GM19193 (cell line): ENCODE results near the gene CD1D.

Source experiments
- POLR2A ChIP-seq: IDR thresholded peaks from 4 replicates; pipeline ENCODE4 v1.6.1; 2011; ENCODE audit not compliant: insufficient read depth, insufficient read length; ENCODE audit errors: extremely low read depth

The CD1D gene

DNA sequence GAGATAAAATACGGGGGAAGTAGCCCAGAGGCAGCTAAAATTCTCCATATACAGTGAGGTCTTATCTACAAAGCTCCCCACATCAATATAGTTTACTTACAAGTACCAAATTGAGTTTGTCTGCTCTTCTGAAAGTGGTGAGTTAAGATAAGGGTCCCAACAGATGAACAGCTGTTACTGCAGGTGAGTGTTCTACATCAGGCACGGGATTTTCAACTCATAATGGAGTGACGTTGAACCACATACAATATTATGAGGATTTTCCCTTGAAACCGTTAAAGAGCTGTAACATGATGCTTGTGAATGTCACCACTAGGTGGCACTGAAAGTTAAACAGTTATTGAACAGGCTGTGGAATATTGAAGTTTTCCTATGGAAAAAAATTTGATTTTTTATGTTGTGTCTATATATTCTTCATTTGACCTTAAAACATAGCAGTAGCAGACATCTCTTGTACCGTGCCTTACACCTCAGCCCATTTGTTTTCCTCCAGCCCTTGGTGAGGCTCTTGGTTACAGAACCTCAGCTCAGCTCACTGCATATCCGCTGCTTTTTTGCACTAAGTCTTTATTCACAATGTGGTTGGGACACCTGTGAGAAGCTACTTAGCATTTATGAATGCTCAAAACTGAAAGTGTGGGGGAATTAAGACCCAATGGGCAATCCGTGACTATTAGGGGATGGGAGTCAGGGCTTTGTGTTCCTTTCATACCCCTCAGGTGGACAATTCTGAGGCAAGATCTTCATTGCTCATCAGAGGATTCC, 23.2 kb downstream of the CD1D start:
- no peak for TF ChIP-seq POLR2A

DNA sequence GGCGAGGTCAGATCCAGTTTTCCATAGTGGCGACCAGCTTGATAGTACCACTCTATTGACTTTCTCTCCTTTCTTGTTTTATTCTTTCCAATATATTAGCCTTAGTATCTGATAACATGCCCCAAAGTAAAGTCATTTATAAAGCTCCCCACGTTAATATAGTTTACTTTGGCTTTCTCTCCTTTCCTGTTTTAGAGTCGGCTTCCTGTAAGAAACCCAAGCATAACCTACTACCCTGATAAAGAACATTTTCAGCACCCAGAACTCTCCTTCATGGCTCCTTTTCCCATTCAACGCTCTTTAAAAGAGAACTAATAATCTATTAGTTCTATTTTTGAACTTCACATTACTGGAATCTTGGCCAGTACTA, 23.7 kb downstream of the CD1D start:
- no peak for TF ChIP-seq POLR2A

DNA sequence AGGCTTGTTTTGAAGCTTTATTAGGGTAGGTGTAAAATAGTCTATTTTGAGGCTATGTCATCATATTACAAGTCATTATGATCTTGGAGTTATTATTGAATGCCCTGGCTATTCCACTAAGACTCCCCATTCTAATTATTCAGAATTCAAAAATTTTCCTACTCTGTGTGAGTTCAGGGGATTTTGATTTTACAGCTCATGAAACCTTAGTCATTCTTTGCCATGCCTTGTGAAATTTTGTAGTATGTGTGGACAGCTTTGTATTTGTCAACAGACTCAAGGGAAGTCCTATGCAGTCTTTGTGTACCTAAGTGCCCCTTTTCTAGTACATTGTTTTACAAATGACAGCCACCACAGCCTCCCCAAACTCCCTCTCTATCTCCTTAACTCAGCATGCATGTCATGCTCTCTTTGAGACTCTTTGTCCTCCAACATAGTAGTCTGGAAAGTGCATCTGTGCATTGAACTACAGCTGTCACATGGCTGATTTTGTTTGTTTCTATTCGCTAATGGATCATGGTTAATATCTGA, 28.0 kb downstream of the CD1D start:
- no peak for TF ChIP-seq POLR2A

DNA sequence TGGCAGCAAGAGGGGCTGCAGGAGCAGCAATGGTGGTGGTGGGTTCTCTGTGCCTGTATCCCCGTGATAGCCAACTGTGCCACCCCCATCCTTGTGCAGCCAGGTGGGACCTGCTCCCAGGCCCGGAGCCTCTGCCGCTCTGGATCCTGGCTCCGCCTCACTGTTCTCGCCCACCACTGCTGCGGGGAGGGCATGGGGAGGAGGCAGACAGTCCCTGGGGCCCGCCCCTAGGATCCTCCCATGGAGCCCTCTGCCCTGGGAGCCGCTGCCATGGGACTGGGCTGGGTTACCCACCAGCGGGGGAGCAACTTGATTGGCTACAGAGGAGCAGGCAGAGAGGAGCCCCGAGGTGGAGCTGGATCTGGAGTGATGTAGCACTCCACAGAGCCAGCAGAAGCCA, 31.6 kb downstream of the CD1D start:
- no peak for TF ChIP-seq POLR2A

DNA sequence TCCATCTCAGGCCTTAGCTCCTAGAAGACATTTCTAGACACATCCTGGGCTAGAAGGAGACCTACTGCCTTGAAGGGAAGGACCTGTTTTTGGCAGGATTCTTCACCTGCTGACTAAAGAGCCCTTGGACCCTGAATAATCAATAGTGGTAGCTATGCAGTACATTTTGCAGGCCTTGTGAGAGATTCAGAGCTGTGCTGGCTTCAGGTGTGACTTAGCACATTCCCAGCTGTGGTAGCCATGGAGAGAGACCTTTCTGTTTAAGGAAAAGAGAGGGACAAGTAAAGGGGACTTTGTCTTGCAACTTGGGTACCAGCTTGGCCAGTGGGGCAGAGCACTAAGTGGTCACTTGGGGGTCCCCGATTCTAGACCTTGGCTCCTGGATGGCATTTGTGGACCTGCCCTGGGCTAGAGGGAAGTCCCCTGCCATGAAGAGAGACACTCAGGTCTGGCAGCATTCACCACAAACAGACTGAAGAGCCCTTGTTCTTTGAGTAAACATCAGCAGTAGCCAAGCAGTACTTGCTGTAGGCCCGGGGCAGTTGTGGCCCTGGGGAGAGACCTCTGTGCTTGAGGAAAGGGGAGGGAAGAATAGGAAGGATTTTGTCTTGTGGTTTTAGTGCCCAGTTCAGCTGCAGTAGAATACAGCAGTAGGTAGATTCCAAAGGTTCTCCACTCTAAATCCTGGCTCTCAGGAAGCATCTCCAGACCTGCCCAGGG, 47.4 kb downstream of the CD1D start:
- no peak for TF ChIP-seq POLR2A
